GM12873 (cell line): ENCODE measurements around the gene SCG3.

Experiments used
- CTCF ChIP-seq: IDR thresholded peaks from 2 replicates; pipeline ENCODE4 v1.5.1; 2012; ENCODE audit warnings: low read depth, mild to moderate bottlenecking, moderate library complexity, low read length, control low read depth; ENCODE audit not compliant: insufficient read depth; ENCODE audit errors: missing control alignments

SCG3 gene

GRCh38 chr15:51738553-51738952 is 57.2 kb downstream of the SCG3 start:
- no peak for TF ChIP-seq CTCF

- TF ChIP-seq CTCF = no peak
These were observed 57.9 kb downstream of the SCG3 start for GRCh38 chr15:51739061-51739712.

- TF ChIP-seq CTCF = no peak
These were observed 68.0 kb downstream of the SCG3 start for GRCh38 chr15:51749307-51749706.

GRCh38 chr15:51750186-51750585 is 68.9 kb downstream of the SCG3 start:
- no peak for TF ChIP-seq CTCF

- no peak for TF ChIP-seq CTCF
These were observed 69.7 kb downstream of the SCG3 start, which contains the start of gene TMOD2 for GRCh38 chr15:51750792-51751696. TMOD2 (plus strand) TSS chr15:51751597; CDS start chr15:51766442, 14,845 bp downstream.

GRCh38 chr15:51751697-51752683 is 70.7 kb downstream of the SCG3 start:
- no peak for TF ChIP-seq CTCF
